Neural cell (in vitro differentiated cells): ENCODE measurements around the gene DDX4.

Source experiments
- CTCF ChIP-seq: fragments of 450-650 bp; IDR thresholded peaks from 2 replicates; pipeline ENCODE4 v1.5.1; 2014; ENCODE audit warnings: antibody characterized with exemption, mild to moderate bottlenecking, moderate library complexity; ENCODE audit not compliant: poor library complexity, severe bottlenecking
- EZH2 ChIP-seq: fragments of 200-600, 300-800 bp; shearing (Covaris generic), sonication (generic); IDR thresholded peaks from 2 replicates; pipeline ENCODE4 v1.6.1; 2014; ENCODE audit warnings: antibody characterized with exemption, low read length, borderline replicate concordance, mild to moderate bottlenecking; ENCODE audit not compliant: insufficient read depth, poor library complexity, severe bottlenecking
- MXI1 ChIP-seq: fragments of 450-650 bp; conservative IDR thresholded peaks from 2 replicates; pipeline ENCODE4 v1.6.1; 2014; ENCODE audit warnings: antibody characterized with exemption, mild to moderate bottlenecking; ENCODE audit not compliant: poor library complexity, severe bottlenecking
- POLR2AphosphoS5 ChIP-seq: IDR thresholded peaks from 2 replicates; pipeline ENCODE4 v1.6.1; 2012
- RAD21 ChIP-seq: fragments of 450-650 bp; conservative IDR thresholded peaks from 2 replicates; pipeline ENCODE4 v1.6.1; 2014; ENCODE audit warnings: antibody characterized with exemption, mild to moderate bottlenecking, moderate library complexity
- REST ChIP-seq: IDR thresholded peaks from 2 replicates; pipeline ENCODE4 v1.6.1; 2012; ENCODE audit warnings: borderline replicate concordance

- no peak for TF ChIP-seq CTCF
- no peak for TF ChIP-seq EZH2
- TF ChIP-seq POLR2AphosphoS5 = no peak
- TF ChIP-seq MXI1 = no peak
- no peak for TF ChIP-seq RAD21
- no peak for TF ChIP-seq REST
Measured at GRCh38 chr5:55821731-55822512, 84.1 kb downstream of the DDX4 start.
